ENCODE measurements around the gene TSEN2. TPM values are rescaled to one million over a fixed set of nuclear protein-coding genes. Genes with fewer than 3 reads are reported as not detected.

TSEN2 gene
- 10 to 100 TPM; 16.6 to 18.2 TPM for total RNA-seq
- 20.4 TPM for polyA plus RNA-seq (2013, experiment 1 of 2)
- polyA plus RNA-seq (2013, experiment 2 of 2): 21.9 TPM
- long read RNA-seq, experiment 1, partial matches to known transcripts: 1 of 4 reads
- long read RNA-seq, experiment 1, other reads (novel, unspliced or antisense): 3 of 4 reads
- long read RNA-seq, experiment 2, partial matches to known transcripts: 6 of 33 reads
- long read RNA-seq, experiment 2, other reads (novel, unspliced or antisense): 26 of 33 reads
- long read RNA-seq, experiment 3, partial matches to known transcripts: 11 of 45 reads
- long read RNA-seq, experiment 3, other reads (novel, unspliced or antisense): 31 of 45 reads
- long read RNA-seq, experiment 4, partial matches to known transcripts: 12 of 33 reads
- long read RNA-seq, experiment 4, other reads (novel, unspliced or antisense): 17 of 33 reads

DNA sequence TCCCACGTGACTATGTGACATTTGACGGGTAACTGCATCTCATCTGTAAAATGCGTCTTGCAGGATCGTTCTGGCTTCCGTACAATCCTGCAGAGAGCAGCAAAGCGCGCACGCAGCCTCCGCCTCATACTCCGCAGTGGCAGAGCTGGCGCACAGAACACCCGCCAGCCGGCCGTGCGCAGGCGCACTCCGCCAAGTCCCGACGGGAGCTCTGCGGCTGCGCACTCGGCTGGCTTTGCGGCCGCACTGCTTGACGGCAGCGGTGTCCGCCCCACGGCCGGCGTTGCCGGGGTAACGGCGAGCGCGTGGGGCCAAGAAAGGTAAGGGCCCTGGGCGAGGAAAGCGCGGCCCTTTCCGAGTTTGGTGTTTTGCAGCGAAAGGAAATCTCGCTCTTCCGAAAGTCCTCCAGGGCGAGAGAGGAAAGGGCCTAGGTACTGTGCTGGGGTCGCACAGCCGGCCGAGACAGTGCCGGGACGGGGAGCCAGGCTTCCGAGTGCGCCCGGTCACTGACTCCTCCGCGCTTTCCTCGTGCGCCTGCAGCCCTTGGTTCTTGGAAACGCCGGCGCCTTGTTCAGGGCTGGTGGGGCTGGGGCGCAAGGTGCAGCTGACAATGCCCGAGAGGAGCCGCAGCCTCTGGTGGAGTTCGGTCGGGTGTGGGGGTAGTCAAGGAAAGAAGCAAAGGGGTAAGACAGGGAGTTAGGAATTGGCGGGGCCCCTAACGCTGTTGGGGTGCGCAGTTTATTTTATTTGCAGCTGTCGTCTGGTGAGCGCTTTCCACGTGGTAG, at the start of gene TSEN2:
Gene TSEN2, plus strand, starts transcription at position 283 of the 785 bp plus-strand sequence. CDS start 5,321 bp downstream, outside the sequence.
- Mint-ChIP-seq H3K4me3 (peak within 1 kb of the TSS; percentile 85), H3K27ac (peak within 1 kb of the TSS; percentile 97), H3K4me1 (peaks cover 26% of the 10 kb centered on the region), H3K9me3 (no peaks in the 10 kb centered on the region), H3K27me3 (ENCODE audit: insufficient read depth) (no peaks in the 10 kb centered on the region), H3K36me3 (ENCODE audit: low read depth) (no peaks in the 10 kb centered on the region)
- no peaks in the 10 kb centered on the region for H3K4me1 ChIP-seq (ENCODE audit: control insufficient read depth, insufficient read depth, low read length)
- TF ChIP-seq, protein P1, sequence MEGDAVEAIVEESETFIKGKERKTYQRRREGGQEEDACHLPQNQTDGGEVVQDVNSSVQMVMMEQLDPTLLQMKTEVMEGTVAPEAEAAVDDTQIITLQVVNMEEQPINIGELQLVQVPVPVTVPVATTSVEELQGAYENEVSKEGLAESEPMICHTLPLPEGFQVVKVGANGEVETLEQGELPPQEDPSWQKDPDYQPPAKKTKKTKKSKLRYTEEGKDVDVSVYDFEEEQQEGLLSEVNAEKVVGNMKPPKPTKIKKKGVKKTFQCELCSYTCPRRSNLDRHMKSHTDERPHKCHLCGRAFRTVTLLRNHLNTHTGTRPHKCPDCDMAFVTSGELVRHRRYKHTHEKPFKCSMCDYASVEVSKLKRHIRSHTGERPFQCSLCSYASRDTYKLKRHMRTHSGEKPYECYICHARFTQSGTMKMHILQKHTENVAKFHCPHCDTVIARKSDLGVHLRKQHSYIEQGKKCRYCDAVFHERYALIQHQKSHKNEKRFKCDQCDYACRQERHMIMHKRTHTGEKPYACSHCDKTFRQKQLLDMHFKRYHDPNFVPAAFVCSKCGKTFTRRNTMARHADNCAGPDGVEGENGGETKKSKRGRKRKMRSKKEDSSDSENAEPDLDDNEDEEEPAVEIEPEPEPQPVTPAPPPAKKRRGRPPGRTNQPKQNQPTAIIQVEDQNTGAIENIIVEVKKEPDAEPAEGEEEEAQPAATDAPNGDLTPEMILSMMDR (conservative IDR thresholded peaks at IDR 0.05): peak; percentile 21
- H3K4me3 ChIP-seq (ENCODE audit: low read length): peak within 1 kb of the TSS; percentile 91
- H3K9ac ChIP-seq (ENCODE audit: extremely low read depth, low read length, poor library complexity, severe bottlenecking): peak within 1 kb of the TSS; percentile 76
- WGBS, 2 experiments (ENCODE audit: insufficient coverage in 1 of 2, insufficient read length in 1 of 2): 0 to 1% methylated on average over 36 to 69 of the region's 69 CpGs
- H3K36me3 ChIP-seq (ENCODE audit: control insufficient read depth, insufficient read depth, low read length): peaks cover 6% of the 10 kb centered on the region
- no peaks in the 10 kb centered on the region for H3K9me3 ChIP-seq (ENCODE audit: control insufficient read depth, low read length)
- DNase-seq: peak; percentile 97
- H3K27me3 ChIP-seq (ENCODE audit: control insufficient read depth, insufficient read depth, low read length, poor library complexity, severe bottlenecking): no peaks in the 10 kb centered on the region
- peak within 1 kb of the TSS; percentile 79 for H3K27ac ChIP-seq (ENCODE audit: low read depth, low read length)

DNA sequence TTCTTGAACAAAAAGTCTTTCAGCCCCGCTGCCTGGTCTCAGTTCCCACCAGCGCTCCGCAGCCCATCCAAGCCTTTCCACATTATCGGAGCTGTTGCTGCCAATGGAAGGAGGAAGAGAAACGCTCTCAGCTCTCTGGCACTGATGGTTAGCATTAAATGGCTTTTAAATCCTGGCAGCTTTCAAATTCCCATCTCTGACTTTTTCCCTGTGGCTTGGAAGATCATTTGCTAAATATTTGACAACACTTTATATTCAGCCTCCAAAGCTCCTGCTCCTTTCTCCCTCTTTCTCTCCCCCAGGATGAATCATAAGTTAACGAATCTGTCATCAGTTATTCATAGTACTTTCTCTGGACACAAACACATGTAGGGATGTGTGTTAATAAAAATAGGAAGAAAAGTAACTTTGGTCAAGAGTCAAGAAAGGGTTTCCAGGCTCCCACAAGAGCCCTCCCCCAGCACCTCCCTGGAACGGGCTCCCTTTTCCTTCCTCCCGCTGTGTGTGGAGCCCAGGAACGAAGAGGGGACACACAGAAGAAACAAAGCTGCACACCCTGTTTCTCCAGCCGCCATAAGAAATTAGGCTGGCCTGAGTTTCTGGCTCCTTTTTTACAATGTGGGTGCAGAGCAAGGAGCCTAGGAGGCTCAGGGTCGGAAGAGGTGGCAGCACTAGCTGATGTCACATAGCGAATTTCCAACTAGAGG, 47.6 kb upstream of the TSEN2 start:
- Histone ChIP-seq H3K9me3 (ENCODE audit: control insufficient read depth, low read length) (no peaks in the 10 kb centered on the region), H3K27me3 (ENCODE audit: control insufficient read depth, insufficient read depth, low read length, poor library complexity, severe bottlenecking) (peaks cover 97% of the 10 kb centered on the region), H3K9ac (ENCODE audit: extremely low read depth, low read length, poor library complexity, severe bottlenecking) (no peak overlapping the region), H3K36me3 (ENCODE audit: control insufficient read depth, insufficient read depth, low read length) (no peaks in the 10 kb centered on the region), H3K4me3 (ENCODE audit: low read length) (no peak overlapping the region), H3K4me1 (ENCODE audit: control insufficient read depth, insufficient read depth, low read length) (no peaks in the 10 kb centered on the region), H3K27ac (ENCODE audit: low read depth, low read length) (no peak overlapping the region)
- DNase-seq: peak; percentile 31
- no peaks in the 10 kb centered on the region for H3K4me1 Mint-ChIP-seq
- WGBS, 2 experiments (ENCODE audit: insufficient coverage in 1 of 2, insufficient read length in 1 of 2): 86 to 93% methylated on average over 4 to 12 of the region's 12 CpGs
- no peaks in the 10 kb centered on the region for H3K36me3 Mint-ChIP-seq (ENCODE audit: low read depth)
- TF ChIP-seq, protein P1 (conservative IDR thresholded peaks at IDR 0.05): no peak
- H3K27me3 Mint-ChIP-seq (ENCODE audit: insufficient read depth): peaks cover 84% of the 10 kb centered on the region
- H3K4me3 Mint-ChIP-seq: no peak overlapping the region
- no peak overlapping the region for H3K27ac Mint-ChIP-seq
- H3K9me3 Mint-ChIP-seq: no peaks in the 10 kb centered on the region

DNA sequence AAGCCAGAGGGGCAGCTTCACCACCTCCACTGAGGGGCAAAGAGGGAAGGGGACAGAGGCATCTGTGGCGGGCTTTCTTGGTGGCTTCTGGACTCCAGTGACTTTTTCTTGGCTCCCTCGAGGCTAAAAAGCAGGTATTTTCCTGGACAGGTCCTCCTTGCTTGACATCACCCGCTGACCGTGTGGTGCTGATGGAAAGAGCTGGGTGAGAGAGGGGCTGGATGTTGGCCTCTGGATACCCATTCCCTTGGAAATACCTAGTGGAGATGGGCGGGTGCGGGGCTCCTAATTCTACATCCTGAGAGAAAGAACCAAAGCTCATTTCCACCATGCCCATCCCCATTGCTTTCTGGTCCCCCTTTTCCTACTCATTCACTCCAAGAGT, 47.1 kb upstream of the TSEN2 start:
- TF ChIP-seq, protein P1 (conservative IDR thresholded peaks at IDR 0.05): no peak
- Histone ChIP-seq H3K4me1 (ENCODE audit: control insufficient read depth, insufficient read depth, low read length) (no peaks in the 10 kb centered on the region), H3K27me3 (ENCODE audit: control insufficient read depth, insufficient read depth, low read length, poor library complexity, severe bottlenecking) (peaks cover 98% of the 10 kb centered on the region), H3K4me3 (ENCODE audit: low read length) (no peak overlapping the region), H3K36me3 (ENCODE audit: control insufficient read depth, insufficient read depth, low read length) (no peaks in the 10 kb centered on the region), H3K27ac (ENCODE audit: low read depth, low read length) (no peak overlapping the region), H3K9me3 (ENCODE audit: control insufficient read depth, low read length) (no peaks in the 10 kb centered on the region), H3K9ac (ENCODE audit: extremely low read depth, low read length, poor library complexity, severe bottlenecking) (no peak overlapping the region)
- Mint-ChIP-seq H3K27ac (no peak overlapping the region), H3K4me1 (no peaks in the 10 kb centered on the region), H3K36me3 (ENCODE audit: low read depth) (no peaks in the 10 kb centered on the region), H3K27me3 (ENCODE audit: insufficient read depth) (peaks cover 87% of the 10 kb centered on the region), H3K4me3 (no peak overlapping the region), H3K9me3 (no peaks in the 10 kb centered on the region)
- peak; percentile 33 for DNase-seq
- WGBS, 2 experiments (ENCODE audit: insufficient coverage in 1 of 2, insufficient read length in 1 of 2): 91 to 98% methylated on average over 5 to 6 of the region's 6 CpGs
